ENCODE measurements around the gene HOXD3. TPM values are rescaled to one million over a fixed set of nuclear protein-coding genes. Genes with fewer than 3 reads are reported as not detected.

Gene HOXD3
- total and polyA plus RNA-seq, 2 of the 8 experiments (the other 6 are each of a cell fraction or from before 2014, with no cell fraction given), result not detected

GRCh38 chr2:176181551-176181950 lies 24.4 kb downstream of the HOXD3 start:
- no peaks in the 10 kb centered on the region for H3K9me3 ChIP-seq (ENCODE audit: insufficient read depth in 2 of 2, low read depth in 1 of 2, low read length in 1 of 2)
- no peaks in the 10 kb centered on the region for H3K36me3 ChIP-seq (ENCODE audit: control insufficient read depth in 2 of 4, insufficient read depth in 4 of 4, low read length in 3 of 4)
- no peak overlapping the region for H3K56ac ChIP-seq (replicated peaks; ENCODE audit: insufficient read length, low read depth, low read length)
- H3K18ac ChIP-seq (ENCODE audit: extremely low read depth, low read length), result no peak overlapping the region
- H3K27me3 ChIP-seq (replicated peaks in 1 of 4; ENCODE audit: control insufficient read depth in 3 of 4, extremely low read depth in 1 of 4, insufficient read depth in 3 of 4, low read length in 3 of 4), result peaks cover 85 to 99% (median 98%) of the 10 kb centered on the region in 4 experiments
- H3K79me2 ChIP-seq (ENCODE audit: control insufficient read depth in 1 of 2, insufficient read depth in 2 of 2, low read length in 2 of 2), result no peaks in the 10 kb centered on the region
- H2BK20ac ChIP-seq (ENCODE audit: low read length), result no peak overlapping the region
- no peak for TF ChIP-seq SRF (IDR thresholded peaks at IDR 0.05; ENCODE audit: low read depth, low read length)
- no peak for TF ChIP-seq HDAC6 (IDR thresholded peaks at IDR 0.05; ENCODE audit: low read depth, low read length)
- no peak for TF ChIP-seq ATF2 (IDR thresholded peaks at IDR 0.05; ENCODE audit: low read length)
- no peak for TF ChIP-seq SUZ12 (IDR thresholded peaks at IDR 0.05; ENCODE audit: low read length)
- no peak for TF ChIP-seq SIX5 (IDR thresholded peaks at IDR 0.05; ENCODE audit: low read depth, low read length)
- no peak overlapping the region for H3K23ac ChIP-seq (ENCODE audit: insufficient read length)
- no peak overlapping the region for H2AFZ ChIP-seq (ENCODE audit: low read length)
- no peak overlapping the region for H2AK5ac ChIP-seq (ENCODE audit: low read depth, low read length)
- H2BK15ac ChIP-seq (ENCODE audit: low read length), result no peak overlapping the region
- DNase-seq (ENCODE audit: low read depth in 1 of 2, low spot score in 2 of 2) (no peak), FAIRE-seq (no peak)
- CTCF ChIA-PET (ENCODE audit: partially characterized antibody), result interaction anchor here (1.0 to 1.9 kb wide), 5 partner anchors 37 to 273 kb away, joined by 3 to 9 read pairs (median 4); no protein-coding TSS in a partner anchor
- no peak overlapping the region for H3K4me2 ChIP-seq (ENCODE audit: insufficient read depth in 1 of 2, low read depth in 2 of 2, low read length in 2 of 2)
- no peak overlapping the region for H4K8ac ChIP-seq (ENCODE audit: extremely low read depth, insufficient read depth, low read length)
- WGBS, 2 experiments (ENCODE audit: extremely low coverage in 1 of 2, insufficient coverage in 1 of 2, insufficient read length in 1 of 2, insufficient replicate concordance in 2 of 2, low coverage in 1 of 2, low lambda C conversion rate in 2 of 2, missing lambda C conversion rate in 1 of 2), result 81% methylated on average over 3 of the region's 3 CpGs; no CpG with 5 or more reads in 1 of the 2 experiments
- H4K91ac ChIP-seq (replicated peaks; ENCODE audit: insufficient read length, low read length), result no peak overlapping the region
- POLR2A ChIA-PET (ENCODE audit: partially characterized antibody), result interaction anchor here (0.7 kb wide), 1 partner anchor 8 kb away, joined by 3 read pairs; no protein-coding TSS in a partner anchor
- no peak overlapping the region for H2BK5ac ChIP-seq (ENCODE audit: low read depth, low read length)
- no peak overlapping the region for H3K4ac ChIP-seq (replicated peaks; ENCODE audit: insufficient read length, low read depth, low read length)
- H3K9ac ChIP-seq (replicated peaks in 1 of 4; ENCODE audit: extremely low read depth in 1 of 4, low read depth in 3 of 4, low read length in 3 of 4), result no peak overlapping the region
- no peak overlapping the region for H3K4me3 ChIP-seq (ENCODE audit: extremely low read depth in 1 of 4, insufficient read depth in 2 of 4, low read depth in 3 of 4, low read length in 4 of 4)
- no peak overlapping the region for H2BK120ac ChIP-seq (replicated peaks; ENCODE audit: low read depth, low read length)
- H4K20me1 ChIP-seq (replicated peaks in 1 of 2; ENCODE audit: control insufficient read depth in 1 of 2, insufficient read depth in 2 of 2, low read length in 2 of 2), result peaks cover 7 to 11% of the 10 kb centered on the region in 2 experiments
- H3K79me1 ChIP-seq (ENCODE audit: low read depth, low read length), result no peaks in the 10 kb centered on the region
- H3K4me1 ChIP-seq (replicated peaks in 1 of 4; ENCODE audit: control insufficient read depth in 3 of 4, insufficient read depth in 4 of 4, low read length in 3 of 4), result peaks cover 0 to 3% (median 1%) of the 10 kb centered on the region in 4 experiments; a peak in 5 of 7 replicates
- no peak overlapping the region for H2BK12ac ChIP-seq (ENCODE audit: low read depth, low read length)
- no peak overlapping the region for H3K14ac ChIP-seq (ENCODE audit: insufficient read length)
- H3K27ac ChIP-seq (ENCODE audit: low read depth, low read length), result no peak overlapping the region
- H3K23me2 ChIP-seq (ENCODE audit: low read depth, low read length), result peaks cover 6% of the 10 kb centered on the region; the same call in 1 of the 2 replicates
- H4K5ac ChIP-seq (ENCODE audit: insufficient read length, low read depth, low read length), result no peak overlapping the region
